NCI-H2081 (cell line): ENCODE data around the gene AGAP3.

Experiments used
- DNase-seq, 2 experiments: peaks; one replicate each; lab custom pipeline; 2025; lab: John Stamatoyannopoulos, UW

Gene AGAP3

DNA sequence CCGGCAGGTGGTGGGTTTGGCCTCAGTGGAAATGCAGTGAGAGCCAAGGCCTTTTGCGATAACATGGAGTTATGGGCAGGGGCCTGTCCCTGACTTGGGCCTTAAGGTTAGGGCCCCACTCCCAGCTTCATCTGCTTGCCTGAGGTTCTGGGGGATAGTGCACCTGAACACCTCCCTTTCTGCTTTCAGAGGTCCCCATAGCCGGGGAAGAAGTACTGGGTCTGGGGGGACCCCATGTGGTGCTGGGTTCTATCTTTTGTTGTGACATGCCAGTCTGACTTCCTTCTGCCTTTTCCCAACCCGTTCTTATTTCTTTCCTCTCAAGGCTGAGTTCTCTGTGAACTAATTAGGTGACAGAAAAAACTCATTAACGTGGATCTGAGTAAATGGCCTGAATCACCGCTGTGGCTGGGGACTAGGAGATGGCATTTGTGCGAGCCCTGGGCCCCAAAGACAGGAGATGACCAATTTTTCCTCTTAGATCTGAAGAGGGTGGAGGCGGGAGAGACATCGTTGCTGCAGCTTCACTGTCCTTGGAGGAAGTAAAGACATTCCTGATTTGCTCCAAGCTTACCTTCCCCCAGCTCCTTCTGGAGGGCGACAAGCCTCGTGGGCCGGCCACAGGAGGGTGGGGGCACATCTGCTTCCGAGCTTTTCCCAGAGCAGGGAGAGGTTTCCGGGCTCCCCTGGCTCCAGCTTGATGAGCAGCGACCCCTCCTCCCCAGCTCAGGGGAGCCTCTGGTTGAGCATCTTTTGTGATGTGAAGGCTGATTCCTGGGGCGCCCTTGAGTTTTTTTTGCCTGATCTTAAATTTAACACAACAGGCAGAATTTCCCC, 2.0 kb downstream of the AGAP3 start:
- DNase-seq, result no peak

- DNase-seq, result peak; percentile 27 to 32
These were observed 2.8 kb downstream of the AGAP3 start for GRCh38 chr7:151088856-151089699.

GRCh38 chr7:151089893-151090730, 3.8 kb downstream of the AGAP3 start:
- no peak for DNase-seq

DNA sequence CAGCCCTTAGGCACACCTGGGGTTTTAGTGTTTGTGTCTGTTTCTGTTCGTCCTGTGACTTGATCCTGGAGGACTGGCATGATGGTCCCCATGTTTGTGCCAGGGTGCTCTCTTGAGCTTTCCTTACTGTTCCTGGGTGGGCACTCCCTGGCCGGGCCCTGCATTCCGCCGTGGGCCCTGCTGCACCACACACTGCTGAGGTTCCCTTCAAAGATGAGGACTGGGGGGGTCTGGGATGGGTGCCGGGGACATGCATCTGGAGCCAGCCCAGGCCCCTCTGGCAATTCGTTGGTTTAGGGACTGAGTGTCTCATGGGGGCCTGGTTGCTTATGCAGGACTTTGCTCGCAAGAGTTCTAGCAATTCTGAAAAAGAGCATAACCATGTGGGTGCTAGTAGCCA, 4.7 kb downstream of the AGAP3 start:
- DNase-seq, result no peak

- DNase-seq, result no peak
These were observed 5.2 kb downstream of the AGAP3 start for GRCh38 chr7:151091431-151091830.

DNA sequence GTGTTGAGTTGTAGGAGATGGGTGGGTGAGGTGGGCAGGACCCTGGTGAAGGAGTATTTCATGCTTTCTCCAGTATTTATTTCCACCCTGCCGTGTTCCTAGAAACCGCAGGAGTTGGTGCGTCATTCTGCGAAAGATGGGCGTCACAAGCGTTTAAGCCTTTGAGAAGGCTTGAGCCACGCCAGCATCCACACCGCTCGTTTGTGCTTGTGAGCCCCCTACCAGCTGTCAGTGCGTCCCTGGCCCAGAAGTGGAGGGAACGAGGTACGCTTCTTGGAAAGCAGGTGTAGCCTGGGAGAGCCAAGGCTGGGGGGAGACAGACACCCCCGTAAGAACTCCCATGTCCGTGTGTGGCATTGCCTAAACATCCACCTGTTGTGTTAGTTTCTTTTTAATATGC, 5.7 kb downstream of the AGAP3 start:
- no peak for DNase-seq

GRCh38 chr7:151093748-151094147, 7.5 kb downstream of the AGAP3 start:
- no peak for DNase-seq

- no peak for DNase-seq
These were observed 8.4 kb downstream of the AGAP3 start for GRCh38 chr7:151094675-151095074.

- no peak for DNase-seq
These were observed 9.0 kb downstream of the AGAP3 start for GRCh38 chr7:151095123-151095797.

DNA sequence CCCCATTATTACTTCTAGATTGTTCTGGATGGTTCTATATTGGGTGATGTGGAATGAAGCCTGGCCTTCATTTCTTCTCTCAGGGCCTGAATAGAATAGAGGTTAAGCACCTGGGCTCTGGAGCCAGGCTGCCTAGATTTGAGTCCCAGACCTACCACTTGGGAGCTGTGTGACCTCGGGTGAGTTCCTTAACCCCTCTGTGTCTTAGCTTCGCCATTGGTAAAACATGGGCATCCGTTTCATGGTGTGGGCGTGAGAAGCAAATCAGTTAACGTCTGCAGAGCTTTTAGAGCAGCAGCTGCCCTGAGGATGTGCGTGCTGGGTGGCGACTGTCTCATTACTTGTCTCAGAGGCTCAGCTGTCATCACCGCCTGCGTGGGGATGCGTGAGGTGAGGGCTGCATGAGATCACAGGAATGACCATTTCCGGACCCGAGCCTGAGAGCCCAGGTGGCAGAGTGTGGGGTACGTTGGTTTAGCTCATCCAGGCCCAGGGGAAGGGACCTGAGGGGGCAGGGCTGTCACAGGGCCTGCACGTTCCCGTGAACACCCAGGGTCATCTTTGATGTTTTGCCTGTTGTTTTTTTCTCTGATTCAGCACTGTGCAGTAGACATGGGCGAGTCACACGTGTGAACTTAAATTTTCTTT, 9.7 kb downstream of the AGAP3 start:
- DNase-seq, result no peak

- DNase-seq, result no peak
These were observed 13.4 kb downstream of the AGAP3 start for GRCh38 chr7:151099486-151100211.

DNA sequence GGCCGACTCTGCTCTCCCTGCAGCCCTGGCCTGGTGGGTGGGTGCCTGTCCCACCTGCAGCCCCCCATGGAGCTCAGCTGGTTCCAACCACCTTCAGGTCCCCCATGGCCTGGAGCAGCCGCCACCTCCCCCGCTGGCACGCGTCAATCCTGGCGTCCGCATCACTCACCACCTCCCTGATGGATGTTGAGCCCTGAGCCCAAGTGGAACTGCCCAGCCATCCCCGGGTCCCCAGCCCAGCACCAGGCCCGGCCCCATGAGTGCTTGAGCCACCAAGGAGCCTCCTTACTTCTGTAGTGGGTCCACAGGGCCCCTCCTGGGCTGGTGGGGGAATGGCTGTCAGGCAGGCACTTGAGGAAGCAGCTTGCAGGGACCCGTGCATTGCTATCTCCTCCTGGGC, 14.6 kb downstream of the AGAP3 start:
- DNase-seq, result no peak

- no peak for DNase-seq
These were observed 15.5 kb downstream of the AGAP3 start for GRCh38 chr7:151101621-151102396.

DNA sequence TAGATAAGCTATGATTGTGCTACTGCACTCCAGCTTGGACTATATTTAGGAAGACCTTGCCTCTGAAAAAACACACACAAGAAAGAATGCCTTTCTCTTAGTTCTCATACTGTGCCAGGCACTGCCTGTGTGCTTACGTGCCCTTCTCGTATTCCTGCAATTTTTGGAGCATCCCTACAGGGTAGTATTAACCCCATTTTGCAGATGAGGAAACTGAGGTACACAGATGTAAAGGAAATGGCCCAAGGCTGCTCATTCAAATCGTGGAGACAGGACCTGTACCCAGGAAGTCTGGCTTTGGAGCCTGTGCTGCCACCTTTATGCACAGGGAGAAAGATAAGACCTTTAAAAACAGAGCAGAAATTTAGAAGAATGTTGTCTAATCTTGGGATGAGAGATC, 16.7 kb downstream of the AGAP3 start:
- DNase-seq, result no peak

DNA sequence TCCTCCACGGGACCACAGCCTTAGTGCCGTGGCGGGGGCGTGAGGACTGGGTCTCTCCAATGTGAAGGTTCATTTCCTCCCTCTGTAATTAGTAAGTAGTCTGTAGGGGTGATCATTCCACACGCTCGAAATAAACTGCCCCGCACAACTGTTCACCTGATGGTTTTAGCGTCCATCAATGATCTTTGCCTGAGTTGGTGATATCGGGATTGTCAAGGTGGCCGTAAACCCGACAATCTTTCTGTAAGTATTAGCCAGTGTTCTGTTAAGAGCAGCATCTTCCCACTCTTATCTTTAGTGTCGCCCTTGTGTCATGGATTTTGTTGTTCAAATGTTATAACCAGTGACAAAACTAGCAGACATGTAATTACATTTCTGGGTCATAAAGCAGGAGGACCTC, 17.7 kb downstream of the AGAP3 start:
- no peak for DNase-seq

- no peak for DNase-seq
These were observed 18.3 kb downstream of the AGAP3 start for GRCh38 chr7:151104411-151105235.

DNA sequence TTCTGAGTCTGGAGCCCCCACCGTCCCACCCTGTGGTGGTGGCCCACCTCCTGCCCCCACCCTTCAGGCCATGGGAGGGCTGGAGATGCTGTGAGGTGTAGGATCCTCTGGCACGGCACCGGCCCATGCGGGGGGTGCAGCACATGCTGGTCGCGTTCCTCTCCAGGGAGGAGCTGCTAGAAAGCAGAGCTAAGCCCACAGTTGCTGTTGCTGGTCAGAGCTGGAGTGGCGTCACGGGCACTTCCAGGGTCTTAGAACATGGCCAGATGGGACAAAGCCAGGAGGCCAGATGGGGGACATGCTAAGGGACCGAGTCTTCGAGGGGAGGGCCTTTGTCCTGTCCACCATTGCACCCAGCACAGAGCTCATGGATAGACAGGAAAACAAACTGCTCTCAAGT, 21.6 kb downstream of the AGAP3 start:
- DNase-seq, result no peak

- DNase-seq, result no peak
These were observed 23.1 kb downstream of the AGAP3 start for GRCh38 chr7:151109094-151110048.
